GM21381 (cell line): ENCODE measurements around the gene LONRF2.
"Not testable (repeated sequence)": the region's sequence is repeated elsewhere in the genome, so short reads cannot be mapped to it uniquely, and the experiment has no call there.

ENCODE experiments used
- ATAC-seq: cut with Tn5 transposase; IDR thresholded peaks from one replicate; pipeline ENCODE4 v1.9.1; 2021; ENCODE audit warnings: mild to moderate bottlenecking, moderate library complexity; ENCODE audit not compliant: unreplicated experiment

Gene LONRF2

DNA sequence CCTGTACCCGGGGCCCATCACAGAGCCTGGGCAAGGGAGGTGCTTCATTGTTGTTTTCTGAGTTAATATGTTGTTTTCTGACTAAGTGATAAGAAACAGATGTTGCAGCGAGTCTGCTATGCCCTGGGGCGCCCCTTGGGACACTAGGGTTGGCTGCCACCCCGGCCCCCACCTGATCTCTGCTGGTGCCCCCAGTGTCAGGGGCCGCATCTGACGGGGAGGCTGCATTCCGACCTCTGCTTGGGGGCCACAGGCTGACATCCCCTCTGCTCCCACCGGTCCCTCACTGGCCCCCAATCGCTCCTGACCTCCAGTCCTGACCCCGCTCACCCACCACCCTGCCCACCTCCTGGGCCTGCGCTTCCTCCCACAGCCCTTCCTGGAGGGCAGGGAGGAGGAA lies 65.9 kb downstream of the LONRF2 start:
- no peak for ATAC-seq

DNA sequence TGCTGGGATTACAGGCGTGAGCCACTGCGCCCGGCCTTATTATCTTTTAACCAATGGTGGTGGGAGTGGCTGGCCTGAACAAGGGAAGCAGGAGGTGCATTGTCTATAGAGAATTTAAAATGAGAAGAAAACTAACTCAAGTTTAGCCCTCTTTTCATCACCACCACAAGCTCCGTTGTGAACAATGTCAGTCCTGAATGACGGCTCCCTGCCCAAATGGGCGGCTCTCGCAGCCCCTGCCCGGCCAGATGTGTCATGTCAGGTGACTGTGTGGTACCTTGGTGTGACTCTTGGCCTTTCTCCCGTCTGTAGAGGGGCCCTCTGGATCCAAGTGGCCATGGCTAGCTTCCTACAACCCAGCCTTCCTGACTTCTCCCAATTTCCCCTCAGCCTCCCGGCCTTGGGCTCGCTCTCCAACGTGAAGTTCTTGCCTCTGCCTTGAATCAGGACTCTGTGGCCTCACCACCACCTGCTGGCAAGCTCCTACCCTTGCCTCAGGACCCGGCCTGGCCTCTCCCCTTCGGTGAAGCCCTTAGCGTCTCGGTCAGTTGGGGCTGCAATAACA lies 67.6 kb downstream of the LONRF2 start:
- no peak for ATAC-seq

DNA sequence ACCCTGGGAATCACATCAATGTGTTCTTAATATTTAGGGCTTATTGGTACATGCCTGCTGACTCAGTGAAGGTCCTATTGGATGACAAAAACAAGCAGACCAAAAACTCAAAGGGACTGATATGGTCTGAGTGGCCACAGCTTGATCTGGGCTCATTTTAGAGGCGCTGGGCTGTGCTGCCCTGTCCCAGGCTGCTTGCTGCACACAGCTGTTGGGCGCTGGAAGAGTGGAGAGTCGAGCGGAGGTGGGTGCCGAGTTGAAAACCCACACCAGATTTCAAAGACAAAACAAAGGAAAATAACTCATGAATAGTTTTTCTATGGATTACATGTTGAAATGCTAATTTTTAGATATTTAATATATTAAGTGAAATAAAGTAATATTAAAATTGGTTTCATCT lies 68.5 kb downstream of the LONRF2 start:
- ATAC-seq, result no peak

DNA sequence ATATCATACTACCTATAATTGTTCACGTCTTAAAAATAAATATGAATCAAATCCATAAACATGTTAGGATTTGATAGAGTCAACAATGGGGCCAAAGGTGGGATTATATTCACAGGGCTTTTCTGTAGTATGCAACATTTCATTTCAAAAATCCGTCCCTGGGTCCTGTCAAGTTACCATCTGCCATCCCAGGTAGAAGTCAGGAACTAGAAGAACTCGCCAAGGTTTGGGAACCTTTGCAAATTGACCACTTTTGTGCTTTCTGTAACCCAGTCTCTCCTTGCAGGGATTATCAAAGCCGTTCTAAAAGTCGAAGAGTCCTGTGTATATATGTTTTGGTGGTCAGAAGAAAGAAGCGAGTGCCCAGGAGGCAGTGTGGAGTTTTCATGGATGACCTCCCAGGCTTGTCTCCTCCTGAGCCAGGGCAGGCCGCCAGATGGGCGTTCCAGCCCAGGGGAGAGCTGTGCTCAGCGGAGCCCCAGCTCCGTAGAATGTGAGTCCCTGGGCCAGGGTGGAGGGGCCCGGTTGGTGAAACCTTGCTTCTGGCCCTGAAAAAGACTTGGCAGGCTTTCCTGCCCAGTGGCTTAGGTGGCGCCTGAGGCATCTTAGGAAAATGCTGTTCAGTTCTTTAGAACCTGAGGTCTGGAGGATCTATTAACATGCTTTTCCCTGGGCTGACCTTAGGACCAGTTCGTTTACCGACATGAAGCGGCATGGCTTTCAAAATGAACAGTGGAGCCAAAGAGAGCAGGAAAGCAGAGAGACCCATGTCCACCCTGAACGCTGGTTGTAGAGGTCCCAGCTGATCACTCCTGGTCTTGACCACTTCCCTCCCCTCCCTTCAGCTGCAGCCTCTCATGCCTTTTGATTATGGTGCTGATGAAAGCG lies 69.2 kb downstream of the LONRF2 start:
- ATAC-seq, result no peak

DNA sequence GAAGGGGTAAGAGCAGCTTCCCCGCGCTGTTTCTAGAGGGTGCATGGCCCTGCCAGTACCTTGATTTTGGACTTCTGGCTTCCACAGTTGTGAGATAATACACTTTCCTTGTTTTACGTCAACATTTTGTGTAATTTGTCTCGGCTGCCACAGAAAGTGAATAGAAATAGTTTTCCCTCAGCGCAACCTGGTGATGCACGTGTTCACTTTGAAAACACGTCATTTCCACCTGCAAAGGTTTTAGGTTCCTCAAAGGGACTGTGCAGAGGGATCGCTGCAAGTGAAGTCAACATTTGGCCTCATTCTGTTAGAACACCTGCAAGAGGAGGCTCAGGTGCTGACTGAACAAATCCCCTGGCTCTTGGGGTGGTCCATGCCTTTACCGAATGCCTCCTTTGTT lies 71.7 kb downstream of the LONRF2 start:
- ATAC-seq, result no peak

DNA sequence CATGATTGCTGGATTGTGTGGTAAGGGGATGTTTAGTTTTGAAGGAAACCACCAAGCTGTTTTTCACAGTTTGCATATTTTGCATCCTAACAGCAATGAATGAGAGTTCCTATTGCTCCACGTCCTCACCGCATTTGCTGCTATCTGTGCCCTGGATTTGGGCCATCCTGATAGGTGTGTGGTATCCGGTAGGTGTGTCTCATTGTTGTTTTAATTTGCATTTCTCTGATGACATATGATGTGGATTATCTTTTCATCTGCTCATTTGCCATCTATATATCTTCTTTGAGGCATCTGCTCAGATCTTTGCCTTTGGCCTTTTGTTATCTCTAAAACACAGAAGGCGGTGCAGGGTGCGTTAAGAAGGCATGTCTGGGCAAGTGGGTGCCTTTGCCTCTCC lies 73.3 kb downstream of the LONRF2 start:
- no peak for ATAC-seq

DNA sequence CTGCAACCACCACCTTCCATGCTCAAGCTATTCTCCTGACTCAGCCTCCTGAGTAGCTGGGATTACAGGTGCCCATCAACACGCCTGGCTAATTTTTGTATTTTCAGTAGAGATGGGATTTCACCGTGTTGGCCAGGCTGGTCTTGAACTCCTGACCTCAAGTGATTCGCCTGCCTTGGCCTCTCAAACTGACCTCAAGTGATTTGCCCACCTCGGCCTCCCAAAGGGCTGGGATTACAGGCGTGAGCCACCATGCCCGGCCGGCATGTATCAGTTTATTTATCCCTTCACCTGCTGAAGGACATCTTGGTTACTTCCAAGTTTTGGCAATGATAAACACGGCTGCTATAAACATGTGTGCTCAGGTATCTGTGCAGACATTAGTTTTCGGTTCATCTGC lies 73.7 kb downstream of the LONRF2 start:
- not testable (repeated sequence) for ATAC-seq

DNA sequence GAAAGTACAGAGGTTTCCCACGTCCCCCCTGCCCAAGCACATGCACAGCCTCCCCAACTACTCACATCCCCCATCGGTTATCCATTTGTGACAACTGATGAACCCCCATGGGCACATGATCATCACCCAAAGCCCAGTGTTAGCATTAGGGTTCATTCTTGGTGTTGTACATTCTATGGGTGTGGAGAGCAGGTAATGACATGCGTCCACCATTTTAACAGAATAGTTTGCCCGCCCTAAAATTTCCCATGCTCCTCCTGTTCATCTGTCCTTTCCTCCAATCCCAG lies 74.3 kb downstream of the LONRF2 start:
- ATAC-seq, result peak; percentile 3

DNA sequence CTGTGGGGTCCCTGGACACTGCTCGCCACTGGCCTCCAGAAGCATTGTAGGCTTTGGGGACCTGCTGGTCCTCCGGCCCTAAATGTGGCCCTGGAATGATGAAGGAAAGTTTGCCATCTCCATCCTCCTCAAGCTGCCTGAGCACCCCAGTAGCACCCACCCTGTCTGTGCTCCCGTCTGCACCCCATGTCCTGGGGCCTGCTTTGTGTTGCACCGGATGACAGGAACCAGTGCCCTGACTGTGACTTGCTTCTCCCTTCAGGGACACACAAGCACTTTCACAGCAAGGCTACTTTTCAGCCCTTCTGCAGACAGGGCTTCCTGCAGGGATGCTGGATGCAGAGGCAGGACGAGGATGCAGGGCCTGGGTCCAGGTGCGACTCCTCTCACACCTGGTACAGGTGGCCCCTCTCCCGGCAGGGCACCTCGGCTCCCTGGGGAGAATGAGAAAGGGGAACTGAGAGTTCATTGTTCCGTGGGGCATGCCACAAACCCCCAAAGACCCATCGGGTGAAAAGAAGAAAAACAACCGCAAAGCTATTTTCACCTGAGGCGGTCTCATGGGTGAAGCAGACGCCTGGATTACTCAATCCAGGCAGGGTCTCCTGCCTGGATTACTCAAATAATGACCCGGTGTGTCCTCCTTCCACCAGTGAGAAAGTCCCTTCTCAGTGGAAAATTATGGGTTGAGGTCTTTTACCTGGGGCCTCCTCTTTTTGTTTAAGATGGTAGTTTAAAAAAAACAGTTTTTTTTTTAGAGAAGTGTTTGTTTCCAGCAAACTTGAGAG lies 74.9 kb downstream of the LONRF2 start:
- peak; percentile 87 for ATAC-seq

DNA sequence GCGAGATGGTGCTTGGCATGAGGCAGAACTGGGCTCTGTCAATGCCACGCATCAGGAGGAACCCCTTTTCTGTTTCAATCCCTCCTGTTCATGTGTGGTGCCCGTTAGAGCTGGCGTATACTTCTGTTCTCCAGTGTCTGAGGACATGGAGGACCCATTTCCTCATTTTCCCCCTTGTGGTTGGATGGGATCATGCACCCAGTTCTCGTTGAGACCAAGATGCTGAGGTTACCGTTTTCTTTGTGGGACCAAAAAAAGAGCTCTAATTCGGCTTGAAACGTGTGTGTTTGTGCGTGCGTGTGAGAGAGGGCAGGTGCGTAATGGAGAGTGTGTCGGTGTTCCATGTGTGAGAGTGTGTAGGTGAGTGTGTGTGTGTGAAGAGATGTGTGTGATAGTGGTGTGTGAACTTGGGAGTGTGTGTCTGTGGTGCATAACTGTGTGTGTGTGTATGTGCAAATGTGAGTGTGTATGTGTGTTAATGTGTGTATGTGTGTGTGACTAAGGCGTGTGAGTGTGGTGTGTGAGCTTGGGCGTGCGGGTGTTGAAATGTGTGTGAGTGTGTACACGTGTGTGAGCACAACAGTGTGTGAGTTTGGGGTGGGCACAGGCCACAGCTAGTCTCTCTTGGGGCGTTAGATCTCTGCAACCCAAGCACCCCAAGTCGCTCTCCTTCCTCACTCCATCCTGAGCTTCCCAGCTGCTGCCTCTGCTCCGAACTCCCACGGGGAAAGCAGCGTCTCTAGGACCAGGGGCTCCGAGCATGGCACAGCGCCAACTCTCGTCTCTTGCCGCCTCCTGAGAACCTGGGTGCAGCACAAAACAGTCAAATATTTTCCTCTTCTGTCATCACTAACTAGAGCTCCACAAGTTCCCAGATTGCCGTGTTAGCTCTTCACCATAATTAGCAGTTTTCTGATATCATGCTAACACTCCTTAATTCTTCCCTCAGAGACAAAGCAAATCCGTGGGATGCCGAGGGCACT lies 75.8 kb downstream of the LONRF2 start:
- no peak for ATAC-seq

DNA sequence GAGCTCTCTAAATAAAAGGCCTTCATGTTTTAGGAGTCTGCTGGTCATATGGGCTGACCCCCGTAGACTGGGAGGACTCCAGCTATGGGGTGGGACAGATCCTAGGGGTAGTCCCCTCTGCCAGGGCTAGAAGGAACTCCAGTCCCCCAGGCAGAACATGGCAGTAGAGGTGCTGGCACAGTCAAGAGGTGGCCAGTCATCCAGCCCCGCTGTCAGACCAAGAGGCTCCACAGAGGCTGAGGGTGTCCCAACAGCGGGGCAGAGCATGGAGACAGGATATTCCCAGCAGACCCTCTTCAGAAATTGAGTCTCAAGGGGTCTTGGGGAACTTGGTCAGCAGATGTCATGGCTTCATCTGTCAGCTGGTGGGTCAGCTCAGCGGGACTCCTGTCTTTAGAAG lies 76.6 kb downstream of the LONRF2 start:
- no peak for ATAC-seq

DNA sequence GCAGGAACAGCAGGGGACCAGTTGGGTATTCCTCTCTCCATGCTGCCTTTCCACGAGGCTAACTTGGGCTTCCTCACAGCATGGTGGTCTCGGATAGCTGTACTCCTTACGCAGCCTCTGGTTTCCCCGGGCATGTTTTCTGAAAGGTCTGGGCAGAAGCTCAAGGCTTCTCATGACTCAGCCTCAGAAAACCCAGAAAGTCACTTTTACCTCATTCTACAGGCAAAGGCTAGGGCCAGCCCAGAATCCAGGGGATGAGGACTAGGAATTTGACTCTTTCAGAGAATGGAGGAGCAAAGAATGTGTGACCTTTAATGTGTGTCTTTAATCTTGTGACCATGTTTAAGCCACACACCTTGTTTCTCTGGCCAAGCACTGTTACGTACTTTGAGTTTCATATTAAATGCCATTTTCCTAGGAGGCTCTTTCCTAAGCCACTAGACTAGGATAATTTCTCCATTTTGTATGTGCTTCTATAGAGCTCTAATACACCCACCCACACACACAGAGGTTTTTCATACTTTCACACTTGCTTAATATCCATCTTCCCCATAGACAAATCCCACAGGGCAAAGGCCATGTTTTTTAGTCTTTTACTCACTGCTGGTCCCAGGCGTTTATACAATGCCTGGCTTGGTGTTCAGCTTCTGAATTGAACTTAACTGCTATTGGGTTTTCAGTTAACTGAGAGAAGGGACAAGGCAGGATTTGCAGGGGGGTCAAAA lies 77.3 kb downstream of the LONRF2 start:
- ATAC-seq, result no peak

DNA sequence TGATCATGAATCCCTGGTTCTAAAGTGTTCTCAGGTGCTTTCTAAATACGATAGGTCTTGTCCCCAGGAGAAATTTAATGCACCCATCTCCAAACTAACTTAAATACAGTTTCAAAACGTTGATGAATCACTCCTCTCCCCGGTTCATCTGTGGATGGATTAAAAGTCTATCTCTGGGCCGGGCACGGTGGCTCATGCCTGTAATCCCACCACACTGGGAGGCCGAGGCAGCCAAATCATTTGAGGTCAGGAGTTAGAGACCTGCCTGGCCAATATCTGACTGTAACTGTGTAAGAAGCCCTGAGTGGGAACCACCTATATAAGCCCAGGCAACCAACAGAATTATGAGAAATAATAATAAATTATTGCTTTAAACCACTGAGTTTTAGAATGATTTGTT lies 78.7 kb downstream of the LONRF2 start:
- no peak for ATAC-seq

DNA sequence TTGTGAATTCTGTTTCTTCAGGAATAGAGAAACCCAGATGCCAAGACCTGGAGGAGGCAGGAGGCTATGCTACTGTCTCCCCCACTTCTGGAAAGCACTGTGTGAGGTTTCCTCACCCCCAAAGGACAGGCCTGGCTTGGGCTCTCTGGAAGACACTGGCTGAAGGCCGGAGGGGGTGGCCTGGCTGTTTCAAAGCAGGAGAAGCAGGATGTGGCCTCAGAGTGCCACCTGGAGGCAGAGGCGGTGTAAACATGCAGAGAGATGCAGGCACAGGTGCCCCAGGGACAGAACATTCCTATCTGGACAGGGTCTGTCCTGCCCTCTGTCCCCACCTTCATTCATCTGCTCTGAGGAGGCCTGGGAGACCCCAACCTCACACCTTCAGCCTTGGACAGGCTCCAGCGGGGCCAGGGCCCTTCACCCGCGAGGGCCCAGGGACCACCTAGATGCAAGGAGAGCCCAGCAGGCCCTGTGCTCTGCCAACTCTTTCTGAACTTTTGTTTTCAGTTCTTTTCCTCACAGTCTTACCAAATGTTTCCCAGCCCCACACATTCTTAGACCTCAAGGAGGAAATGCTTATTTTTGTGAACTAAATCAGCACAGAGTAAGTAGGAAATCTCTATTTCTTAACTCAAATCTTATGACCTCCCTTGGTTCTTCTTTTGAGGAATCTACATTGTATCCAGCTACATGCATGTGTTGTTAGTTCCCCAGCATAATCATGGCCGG lies 79.2 kb downstream of the LONRF2 start:
- ATAC-seq, result no peak

DNA sequence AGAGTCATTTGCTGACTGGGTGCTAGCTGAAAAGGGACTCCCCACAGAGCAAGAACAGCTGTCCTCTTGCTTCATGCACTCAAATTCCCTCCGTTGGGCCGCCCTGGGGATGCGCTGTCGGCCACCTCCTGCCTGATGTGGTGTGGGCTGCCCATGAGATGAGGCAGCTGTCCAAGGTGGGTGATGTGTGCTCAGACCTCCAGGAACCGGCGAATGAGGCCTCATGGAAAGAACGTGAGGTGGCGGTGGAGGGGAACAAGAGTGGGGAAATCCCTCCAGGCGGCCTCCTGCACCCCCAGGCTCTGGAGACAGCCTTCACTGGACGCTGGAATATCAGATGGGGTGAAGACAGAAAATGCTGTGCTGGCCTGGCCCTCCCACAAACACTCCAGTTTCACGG lies 79.8 kb downstream of the LONRF2 start:
- no peak for ATAC-seq

DNA sequence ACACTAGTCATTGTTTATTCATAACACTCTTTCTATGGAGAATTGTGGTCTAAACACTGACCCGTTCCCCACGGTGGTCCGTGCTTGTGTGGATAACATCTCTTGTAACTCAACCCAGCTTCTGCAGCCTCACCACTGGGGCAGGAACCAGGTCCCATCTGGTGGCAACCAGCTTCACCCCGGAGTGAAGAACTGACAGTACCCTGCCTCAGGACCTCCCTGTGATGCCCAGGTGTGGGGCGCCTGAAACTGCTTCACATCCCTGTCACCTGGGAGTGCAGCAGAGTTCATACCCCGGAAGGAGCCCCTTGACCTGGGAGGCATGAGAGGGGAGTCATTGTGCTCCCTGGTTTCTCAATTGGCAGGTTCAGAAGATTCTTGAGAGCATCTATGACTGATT lies 81.1 kb downstream of the LONRF2 start:
- no peak for ATAC-seq

DNA sequence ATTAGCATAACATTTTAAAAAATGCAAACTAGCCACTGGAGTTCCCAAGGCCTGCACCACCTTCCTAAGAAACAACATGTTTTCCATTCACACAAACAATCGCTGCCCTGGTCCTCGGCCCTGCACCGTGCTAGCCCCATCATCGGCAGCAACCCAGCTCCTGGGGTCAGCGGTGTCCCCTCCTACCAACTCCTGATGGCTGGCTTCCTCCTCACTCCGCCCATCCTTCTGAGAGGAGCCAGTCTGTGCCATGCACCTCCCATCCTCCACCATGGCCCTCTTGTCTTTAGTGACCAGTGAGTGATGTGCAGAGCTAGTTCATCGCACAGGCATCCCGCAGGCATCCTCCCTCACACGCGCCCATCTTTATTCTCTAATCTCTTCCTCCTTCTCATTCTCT lies 81.9 kb downstream of the LONRF2 start:
- ATAC-seq, result no peak

DNA sequence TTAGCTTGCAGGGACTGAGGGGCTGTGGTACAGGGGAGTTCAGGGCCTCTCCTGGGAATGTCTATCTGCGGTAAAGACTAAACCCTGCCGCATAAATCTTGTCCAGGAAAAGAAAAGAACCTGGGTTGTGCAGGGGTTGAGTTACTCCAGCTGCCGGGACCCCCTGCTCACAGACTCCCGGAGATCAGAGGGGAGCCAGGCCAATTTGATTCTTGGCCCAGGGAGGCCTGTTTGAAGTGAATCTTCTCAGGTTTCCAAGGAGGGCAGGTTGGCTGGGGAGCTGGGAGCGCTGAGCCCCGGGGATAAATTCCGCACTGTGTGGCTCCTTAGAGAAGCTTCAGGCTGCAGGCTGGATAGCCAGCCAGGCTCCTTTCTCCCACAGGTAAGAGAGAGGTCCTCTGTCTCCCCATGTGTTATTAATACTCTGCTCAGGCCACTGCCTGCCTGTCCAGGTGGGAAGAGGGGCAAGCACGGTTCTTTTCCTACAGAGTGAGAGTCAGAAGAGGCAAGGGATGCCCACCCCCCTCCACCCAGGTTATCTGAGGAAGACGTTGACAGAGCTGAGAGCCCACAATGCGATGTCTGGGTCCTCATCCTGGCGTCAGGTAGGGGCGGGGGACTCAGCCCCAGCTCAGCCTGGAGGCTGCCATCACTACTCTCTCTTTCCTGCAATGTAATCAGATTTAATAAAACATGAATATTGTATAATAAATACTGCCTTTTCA lies 82.7 kb downstream of the LONRF2 start:
- no peak for ATAC-seq

DNA sequence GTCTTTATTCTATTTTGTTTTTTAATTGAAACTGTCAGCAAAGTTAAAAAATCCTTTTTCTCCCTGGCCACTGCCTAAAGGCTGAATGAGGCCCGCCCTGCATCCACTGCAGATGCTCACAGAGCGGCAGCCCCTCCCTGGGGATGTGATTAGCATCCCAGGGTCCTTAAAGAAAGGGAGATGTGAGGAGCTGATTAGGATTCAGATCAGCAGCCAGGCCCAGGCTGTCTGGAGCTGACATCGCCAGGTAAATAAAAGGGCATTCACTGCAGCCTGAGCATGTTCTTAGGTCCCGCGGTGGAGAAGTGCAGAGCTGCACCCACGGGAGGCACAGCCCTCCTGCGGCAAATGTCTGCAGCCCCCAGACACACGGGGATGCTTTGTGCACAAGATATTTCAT lies 83.8 kb downstream of the LONRF2 start:
- no peak for ATAC-seq
